SKM-1 (cell line): ENCODE measurements around the gene RERE.
"Not testable (repeated sequence)": the region's sequence is repeated elsewhere in the genome, so short reads cannot be mapped to it uniquely, and the experiment has no call there.

Experiments
- DNase-seq: peaks from one replicate; lab custom pipeline; 2025; ENCODE audit not compliant: unreplicated experiment; lab: John Stamatoyannopoulos, UW

The RERE gene

DNA sequence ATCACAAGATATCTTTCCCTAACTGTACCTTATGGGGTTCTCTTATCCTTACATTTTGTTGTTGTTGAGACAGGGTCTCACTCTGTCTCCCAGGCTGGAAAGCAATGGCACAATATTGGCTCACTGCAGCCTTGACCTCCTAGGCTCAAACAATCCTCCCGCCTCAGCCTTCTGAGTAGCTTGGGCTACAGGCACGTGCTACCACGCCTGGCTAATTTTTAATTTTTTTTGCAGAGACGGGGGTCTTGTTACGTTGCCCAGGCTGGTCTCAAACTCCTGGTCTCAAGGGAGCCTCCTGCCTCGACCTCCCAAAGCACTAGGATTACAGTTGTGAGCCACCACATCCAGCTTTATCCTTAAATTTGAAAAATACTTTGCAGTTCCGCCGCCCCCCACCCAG lies 10.4 kb downstream of the RERE start:
- no peak for DNase-seq

DNA sequence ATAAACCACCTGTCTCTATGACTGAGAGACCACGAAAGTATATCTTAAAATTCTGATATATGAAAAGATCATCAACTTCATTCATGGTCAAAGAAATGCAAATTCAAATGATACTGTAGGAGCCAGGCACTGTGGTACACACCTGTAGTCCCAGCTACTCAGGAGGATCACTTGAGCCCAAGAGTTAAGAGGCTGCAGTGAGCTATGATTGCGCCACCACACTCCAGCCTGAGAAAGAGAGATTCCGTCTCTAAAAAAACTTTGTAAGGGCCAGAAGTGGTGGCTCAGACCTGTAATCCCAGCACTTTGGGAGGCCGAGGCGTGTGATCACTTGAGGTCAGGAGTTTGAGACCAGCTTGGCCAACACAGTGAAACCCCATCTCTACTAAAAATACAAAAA lies 17.0 kb downstream of the RERE start:
- no peak for DNase-seq

DNA sequence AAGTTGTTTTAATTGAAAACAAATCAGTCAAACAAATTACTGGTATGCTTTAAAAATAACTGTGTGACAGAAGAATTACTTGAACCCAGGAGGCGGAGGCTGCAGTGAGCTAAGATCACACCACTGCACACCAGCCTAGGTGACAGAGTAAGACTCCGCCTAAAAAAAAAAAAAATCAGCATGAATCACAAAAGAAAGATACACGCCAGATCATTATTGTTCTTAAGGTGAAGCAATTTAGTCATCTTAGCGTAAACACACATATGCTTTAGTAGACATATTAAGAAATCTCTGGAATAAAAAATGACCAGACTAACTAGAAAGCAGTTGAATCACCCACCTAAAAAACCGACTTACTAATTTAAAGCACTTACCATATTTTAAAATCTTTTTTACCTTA lies 20.2 kb downstream of the RERE start:
- DNase-seq = no peak

DNA sequence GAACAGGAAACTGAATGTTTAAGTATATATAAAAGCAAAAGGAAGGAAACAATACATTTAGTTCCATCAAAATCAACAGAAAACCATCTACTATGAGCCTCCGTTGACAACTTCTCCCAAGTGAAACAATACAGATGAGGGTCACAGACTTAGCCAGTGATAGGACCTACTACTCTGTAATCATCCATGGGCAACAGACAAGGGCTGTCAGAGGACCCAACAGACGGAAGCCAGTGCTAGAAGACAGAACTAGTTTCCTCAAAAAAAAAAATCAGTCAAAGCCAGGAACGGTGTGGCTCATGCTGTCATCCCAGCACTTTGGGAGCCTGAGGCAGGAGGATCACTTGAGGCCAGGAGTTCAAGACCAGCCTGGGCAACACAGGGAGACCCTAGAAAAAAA lies 20.6 kb downstream of the RERE start:
- DNase-seq = no peak

DNA sequence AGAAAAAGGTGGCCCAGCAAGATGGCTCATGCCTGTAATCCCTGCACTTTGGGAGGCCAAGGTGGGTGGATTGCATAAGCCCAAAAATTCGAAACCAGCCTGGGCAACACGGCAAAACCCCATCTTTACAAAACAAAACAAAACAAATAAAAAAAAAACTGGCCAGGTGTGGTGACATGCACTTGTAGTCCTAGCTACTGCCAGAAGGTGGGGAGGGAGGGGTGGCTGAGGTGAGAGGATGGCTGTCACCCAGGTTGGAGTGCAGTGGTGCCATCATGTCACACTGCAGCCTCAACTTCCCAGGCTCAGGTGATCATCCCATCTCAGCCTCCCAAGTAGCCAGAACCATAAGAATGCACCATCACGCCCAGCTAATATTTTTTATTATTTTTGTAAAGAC lies 22.8 kb downstream of the RERE start:
- DNase-seq = no peak

DNA sequence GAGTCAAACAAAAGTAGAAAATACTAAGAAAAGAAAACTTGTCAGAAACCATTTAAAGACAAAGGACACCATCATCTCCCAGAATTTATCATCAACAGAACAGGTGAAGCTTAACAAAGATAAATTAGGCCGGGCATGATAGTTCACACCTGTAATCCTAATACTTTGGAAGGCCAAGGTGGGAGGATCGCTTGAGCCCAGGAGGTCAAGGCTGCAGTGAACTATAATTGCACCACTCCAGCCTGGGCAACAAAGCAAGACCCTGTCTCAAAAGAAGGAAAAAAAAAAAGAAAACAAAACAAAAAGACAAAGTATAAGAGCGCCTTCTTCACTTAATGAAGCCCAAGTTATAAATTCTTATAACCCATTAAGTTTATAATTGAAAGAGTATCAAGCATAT lies 25.6 kb downstream of the RERE start:
- DNase-seq = no peak

DNA sequence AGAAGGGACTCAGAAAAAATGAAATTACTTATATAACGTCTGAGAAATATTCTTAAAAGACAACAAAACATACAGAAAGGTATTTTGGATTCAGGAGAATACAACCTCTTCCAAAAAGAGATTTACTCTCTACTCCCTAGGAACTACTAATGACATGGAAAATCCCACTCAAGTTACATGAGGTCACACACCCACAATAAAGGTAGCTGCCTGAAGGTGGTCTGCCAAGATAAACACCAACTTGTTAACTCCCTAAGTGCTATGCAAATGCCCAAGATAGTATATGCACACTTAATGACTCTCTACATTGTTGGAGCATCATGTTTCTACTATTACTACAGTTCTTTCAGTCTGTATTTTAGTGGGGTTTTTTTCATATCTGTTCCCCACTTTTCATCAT lies 26.5 kb downstream of the RERE start:
- no peak for DNase-seq

DNA sequence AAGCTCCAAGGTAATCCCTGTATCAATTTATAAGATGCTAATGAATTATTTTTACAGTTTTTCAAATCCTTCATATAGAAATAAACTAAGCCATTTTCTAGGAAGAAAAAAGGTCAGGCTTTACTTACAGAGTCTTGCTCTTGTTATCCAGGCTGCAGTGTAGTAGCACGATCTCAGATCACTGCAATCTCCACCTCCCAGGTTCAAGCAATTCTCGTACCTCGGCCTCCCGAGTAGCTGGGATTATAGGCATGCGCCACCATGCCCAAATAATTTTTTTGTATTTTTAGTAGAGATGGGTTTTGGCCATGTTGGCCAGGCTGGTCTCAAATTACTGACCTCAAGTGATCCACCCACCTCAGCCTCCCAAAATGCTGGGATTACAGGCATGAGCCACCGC lies 27.0 kb downstream of the RERE start:
- no peak for DNase-seq

DNA sequence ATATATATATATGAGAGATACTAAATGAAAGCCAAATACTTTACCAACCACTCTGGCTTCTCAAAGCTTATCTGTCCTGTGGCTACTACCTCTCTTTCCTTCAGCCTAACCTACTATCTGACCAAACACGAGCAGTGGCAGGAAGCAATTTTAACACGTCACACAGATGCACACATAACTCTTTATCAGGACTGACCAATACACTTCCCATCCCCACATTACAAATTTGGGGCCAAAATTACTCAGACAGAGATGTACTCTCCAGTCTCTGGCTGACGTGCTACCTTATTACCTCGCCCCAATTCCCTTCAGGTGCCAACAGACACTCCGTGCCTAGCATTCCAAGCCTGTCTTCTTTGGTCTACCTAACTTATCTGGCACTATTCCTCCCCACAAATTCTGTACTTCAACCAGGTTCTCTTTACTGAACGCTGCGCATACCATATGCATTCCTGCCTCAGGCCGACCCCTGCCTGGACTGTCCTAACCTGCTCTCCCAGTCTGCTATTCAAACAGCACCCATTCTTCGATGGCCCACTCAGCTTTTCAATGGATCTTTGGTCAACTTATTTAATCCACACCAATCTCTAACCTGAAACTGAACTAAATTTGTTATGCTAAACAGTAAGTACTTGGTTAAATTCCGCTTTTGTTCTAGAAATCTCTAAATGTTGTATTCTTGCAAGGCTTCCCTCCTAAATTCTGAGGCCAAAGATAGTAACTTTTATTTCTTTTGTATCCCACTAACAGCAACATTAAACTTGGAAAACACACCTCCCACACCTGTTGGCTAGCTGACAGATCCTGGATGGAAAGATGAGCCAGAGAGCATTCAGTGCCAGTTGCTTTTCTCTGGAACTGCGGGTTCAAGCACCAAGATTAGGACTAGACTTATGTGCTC lies 27.9 kb downstream of the RERE start:
- no peak for DNase-seq

DNA sequence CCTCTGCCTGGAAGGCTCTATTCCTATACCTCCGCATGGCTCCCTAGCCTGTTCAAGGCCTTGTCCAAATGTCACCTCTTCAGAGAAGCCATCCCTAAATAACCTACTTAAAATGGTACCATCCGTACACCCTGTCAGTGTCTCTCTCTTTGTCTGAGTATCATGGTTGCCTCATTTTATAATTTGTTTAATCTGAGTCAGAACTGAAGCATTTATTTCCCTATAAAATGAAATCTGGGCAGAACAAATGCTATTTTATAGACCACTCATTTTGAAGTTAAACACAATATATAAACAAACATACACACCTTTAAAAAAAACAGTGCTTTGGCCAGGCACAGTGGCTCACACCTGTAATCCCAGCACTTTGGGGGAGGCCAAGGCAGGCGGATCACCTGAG lies 30.2 kb downstream of the RERE start:
- DNase-seq = no peak

DNA sequence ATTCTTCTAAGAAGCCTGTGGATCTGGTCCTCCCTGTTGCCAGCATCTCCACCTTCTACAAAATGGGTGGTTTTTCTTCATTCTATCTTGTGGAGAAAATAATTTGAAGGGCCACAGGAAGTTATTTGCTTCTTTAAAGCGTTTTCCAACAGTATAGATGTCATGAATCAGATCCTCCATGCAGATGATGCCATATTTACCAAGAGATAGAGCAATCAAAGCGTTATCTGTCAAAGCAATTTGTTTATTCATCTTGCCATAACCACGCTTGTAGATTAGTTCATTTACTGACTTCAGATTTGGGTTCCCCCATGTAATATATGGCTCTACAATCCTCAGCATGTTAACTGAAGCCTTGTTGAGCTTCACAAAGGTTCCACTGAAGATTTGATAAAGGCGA lies 31.2 kb downstream of the RERE start:
- not testable (repeated sequence) for DNase-seq

DNA sequence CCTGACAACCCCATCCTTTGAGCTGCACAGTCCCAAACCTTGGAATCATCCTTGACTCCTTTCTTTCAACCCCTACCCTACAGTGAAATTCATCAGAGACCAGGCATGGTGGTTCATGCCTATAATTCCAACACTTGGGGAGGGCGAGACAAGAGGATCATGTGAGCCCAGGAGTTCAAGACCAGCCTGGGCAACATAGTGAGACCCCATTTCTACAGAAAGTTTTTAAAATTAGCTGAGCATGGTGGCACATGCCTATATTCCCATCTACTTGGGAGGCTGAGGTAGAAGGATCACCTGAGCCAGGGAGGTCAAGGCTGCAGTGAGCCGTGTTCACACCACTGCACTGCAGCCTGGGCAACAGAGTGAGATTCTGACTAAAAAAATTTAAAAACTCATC lies 34.5 kb downstream of the RERE start:
- no peak for DNase-seq

DNA sequence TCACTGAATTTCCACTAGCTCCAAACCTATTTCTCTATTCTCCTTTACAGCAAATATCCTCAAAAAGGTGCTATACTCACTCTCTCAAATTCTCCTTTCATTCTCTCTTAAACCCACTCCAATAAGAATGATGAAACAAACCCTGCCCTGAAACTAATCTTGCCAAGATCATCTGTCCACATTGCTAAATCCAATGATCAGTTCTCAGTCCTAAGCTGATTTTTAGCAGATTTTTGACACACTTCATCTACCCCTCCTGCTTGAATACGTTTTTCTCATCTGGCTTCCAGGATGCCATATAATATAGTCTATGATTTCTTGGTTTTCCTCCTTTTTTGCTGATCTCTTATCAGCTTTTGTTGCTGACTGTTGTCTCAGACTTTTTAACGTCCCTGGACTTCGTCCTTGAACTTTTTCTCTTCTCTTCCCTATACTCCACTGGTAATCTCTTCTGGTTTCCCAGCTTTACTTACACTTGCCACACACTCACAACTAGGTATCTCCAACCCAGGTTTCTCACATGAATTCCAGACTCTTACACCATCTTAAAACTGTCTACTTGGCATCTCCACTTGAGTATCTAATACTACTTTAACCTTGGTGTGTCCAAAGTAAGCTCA lies 35.3 kb downstream of the RERE start:
- DNase-seq = no peak

DNA sequence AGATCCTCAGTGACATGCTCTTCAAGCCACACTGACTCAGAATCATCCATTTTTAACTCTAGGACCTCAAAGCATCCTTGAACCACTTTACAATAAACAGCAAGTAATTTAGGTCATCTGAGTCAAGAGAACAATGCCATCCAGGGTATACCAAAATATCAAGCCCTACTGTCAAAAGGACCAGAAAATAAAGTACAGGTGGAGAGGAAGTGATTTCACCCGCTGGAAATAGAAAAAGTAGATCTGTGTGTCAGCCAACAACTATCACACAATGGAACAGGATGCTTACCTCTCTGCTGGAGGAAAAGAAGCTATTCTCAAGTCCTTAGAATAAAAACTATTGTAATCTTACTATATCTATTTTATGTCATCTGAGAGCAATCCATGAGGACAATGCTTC lies 37.0 kb downstream of the RERE start:
- DNase-seq = no peak

DNA sequence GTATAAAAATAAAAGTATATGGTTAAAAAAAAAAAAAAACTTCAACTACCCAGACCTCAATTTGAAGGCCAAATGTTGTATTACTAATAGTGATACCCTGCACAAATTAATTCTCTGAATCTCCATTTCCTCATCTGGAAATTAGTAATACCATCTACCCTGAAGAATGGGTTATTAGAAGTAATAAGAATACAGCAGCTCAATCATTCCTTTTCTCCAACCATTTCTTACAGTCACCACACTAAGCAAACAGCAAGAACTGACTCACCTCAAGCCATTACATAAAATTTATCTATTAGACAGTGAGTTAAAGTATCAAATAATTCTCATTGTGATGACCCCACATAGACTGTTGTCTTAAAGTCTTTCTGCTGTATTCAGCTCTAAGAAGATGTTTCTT lies 39.6 kb downstream of the RERE start:
- no peak for DNase-seq

DNA sequence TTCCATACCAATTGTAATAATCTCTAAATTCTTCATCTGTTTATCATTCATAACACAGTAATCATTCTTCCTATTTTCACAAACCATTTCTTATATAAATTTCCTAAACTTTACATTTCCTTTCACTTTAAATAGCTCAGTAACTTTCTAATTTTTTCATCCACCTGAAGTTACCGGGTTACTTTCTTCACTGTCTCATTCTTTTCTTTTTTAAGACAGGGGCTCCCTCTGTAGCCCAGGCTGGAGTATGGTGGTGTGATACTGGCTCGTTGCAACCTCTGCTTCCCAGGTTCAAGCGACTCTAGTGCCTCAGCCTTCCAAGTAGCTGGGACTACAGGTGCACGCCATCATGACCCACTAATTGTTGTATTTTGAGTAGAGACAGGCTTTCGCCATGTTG lies 41.3 kb downstream of the RERE start:
- DNase-seq = no peak

DNA sequence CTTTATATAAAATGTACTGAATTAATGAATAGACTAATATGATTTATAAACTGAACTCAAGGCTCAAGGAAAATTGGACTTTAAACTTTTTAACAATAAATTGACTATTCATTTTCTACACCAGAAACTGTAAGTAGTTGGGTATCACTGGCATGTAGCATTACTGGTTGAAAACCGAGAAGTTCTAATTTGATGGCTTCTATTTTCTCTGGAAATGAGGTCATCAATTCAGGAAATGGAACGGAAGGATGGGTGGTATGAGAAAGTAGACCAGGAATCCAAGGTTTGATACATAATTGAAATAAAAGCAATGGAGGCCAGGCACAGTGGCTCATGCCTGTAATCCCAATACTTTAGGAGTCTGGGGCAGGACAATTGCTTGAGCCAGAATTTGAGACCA lies 50.4 kb downstream of the RERE start:
- no peak for DNase-seq

DNA sequence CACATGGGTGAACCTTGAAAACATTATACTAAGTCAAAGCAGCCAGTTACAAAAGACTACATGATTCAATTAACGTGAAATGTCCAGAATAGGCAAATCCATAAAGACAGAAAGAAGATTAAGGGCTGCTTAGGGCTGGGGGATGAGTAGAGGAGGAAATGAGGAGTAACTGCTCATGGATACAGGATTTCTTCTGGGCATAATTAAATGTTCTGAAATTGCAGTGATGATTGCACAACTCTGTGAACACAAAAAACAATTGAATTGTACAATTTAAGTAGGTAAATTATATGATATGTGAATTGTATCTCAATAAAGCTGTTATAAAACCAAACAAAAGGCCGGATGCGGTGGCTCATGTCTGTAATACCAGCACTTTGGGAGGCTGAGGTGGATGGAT lies 52.2 kb downstream of the RERE start:
- DNase-seq = no peak

DNA sequence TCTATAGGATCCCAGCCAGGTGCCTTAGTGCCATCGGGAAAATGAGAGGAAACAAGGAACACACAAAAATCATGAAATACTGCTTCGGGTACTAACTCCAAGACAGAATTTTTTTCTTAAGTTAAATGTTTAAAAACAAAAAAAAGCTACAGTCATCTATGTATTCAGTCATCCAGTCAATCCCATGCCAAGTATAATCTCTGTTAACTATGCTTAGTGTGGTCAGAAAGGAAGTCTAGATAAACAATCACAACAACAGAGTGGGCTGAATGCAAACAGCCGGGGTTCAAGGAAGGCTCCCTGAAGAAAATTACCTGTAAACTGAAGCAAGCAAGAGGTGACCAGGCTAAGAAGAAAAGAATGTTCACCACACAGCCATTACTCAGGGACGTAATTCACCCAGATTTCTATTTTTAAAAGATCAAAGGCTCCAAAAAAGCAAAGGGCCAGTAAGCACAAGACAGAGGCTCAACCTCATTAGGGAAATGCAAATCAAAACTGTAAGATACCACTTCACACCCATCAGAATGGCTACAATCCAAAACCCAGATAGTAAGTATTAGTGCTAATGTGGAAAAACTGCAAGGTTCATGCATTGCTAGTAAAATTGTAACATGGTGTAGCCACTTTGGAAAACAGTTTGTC lies 53.0 kb downstream of the RERE start:
- no peak for DNase-seq

DNA sequence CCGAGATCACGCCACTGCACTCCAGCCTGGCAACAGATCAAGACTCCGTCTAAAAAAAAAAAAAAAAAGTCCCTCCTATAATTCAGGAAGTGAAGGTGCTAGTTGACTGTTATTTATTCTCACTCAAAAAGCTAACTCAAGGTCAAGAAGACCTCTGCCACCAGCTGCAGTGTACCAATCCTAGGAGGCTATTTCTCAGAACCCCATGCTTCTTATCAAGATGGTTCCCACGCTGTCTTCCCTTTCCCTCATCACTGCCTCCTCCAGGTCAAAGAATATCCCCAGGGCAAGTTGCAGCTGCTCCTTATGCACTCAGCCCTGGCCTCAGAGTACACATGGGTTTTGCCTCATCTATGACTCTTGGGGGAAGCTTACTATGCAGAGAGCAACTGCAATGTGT lies 53.6 kb downstream of the RERE start:
- no peak for DNase-seq

DNA sequence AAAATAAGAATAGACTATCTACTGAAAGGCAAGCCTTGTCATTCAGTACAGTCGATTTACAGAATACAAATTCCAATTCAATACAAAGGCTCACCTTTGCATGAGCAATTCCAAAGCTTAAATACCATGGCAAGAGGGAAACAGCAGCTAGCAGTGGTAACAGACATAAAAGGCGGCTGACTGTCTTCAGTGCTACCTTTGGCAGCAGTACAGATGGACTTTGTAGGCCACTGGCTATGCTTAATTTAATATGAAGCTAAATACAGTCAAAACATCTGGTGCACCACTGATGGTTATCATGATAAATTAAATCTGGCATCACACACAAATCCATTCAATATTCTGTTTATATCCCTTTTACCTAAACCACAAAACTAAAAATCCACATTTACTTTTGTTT lies 62.4 kb downstream of the RERE start:
- DNase-seq = no peak

DNA sequence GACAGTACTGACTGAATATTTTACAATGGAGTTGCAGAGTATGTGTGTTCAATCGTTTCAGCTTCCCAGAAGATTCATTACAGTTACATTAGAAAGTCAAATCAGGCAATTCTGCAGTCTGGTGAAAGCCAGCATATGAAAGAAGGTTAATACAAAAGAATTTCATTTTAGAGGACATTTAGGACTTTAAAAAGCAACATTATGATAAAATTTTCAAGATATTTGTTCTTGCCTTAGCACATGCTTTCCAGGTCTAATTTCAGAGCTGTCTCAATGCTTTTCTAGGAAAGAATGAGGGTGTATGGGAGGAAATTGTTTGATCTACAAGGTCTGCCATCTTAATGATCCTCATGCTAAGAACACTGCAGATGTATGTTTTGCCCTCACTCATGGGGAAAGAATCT lies 63.2 kb downstream of the RERE start:
- DNase-seq = no peak
